Pancreas (tissue), 10 donors: ENCODE measurements around the gene ELOF1. TPM values are rescaled to one million over a fixed set of nuclear protein-coding genes. Genes with fewer than 3 reads are reported as not detected.

ENCODE experiments used
- ATAC-seq, 4 donors: fragments of 200-7000 bp; cut with Tn5 transposase; one replicate each; pipeline versions ENCODE4 v1.8.0 to v1.9.1; 2020; ENCODE audit warnings: mild to moderate bottlenecking in 4 of 4, moderate library complexity in 4 of 4
- DNase-seq, 6 donors: peaks; one replicate each; pipeline ENCODE4 v3.0.0-alpha.2; 2020
- FAIRE-seq: peaks from 2 replicates; lab custom pipeline; 2012; peaks lifted over from hg19 to GRCh38; lab: Jason Lieb, UNC
- H3K27ac ChIP-seq, 4 donors: fragments of 200-600 bp; sonication (generic); 1 replicate in 3 of 4; 2 replicates in 1 of 4; pipeline versions ENCODE4 v1.5.0 to v1.8.0; 2020
- H3K27me3 ChIP-seq, 4 donors: fragments of 200-600 bp; one replicate each; pipeline ENCODE4 v1.8.0; 2021
- H3K36me3 ChIP-seq, 3 donors: fragments of 200-600 bp; sonication (generic) in 1 of 3; one replicate each; pipeline versions ENCODE4 v1.5.0 to v1.8.0; 2020 to 2021
- H3K4me1 ChIP-seq, 3 donors: fragments of 200-600 bp; one replicate each; pipeline ENCODE4 v1.8.0; 2021
- H3K4me3 ChIP-seq, 4 donors: fragments of 200-600 bp; sonication (generic) in 2 of 4; one replicate each; pipeline versions ENCODE4 v1.5.0 to v1.8.0; 2020 to 2021
- H3K9me3 ChIP-seq, 4 donors: fragments of 200-600 bp; one replicate each; pipeline ENCODE4 v1.8.0; 2021
- CTCF ChIP-seq, 4 donors: fragments of 200-600 bp; sonication (generic) in 3 of 4; IDR thresholded peaks; one replicate each; pipeline versions ENCODE4 v1.5.0 to v1.8.0; 2021; ENCODE audit warnings: antibody characterized with exemption in 4 of 4
- WGBS, 2 donors: extraction: QIAGEN DNeasy Blood & Tissue Kit; methylation state at CpG; one replicate each; pipeline ENCODE4 v1.1.7; 2013; 5-methylcytosine and 5-hydroxymethylcytosine counted together
- intact Hi-C, 3 donors: fragments of 100-400 bp; cut with DNase I; formaldehyde crosslinking; loops; one replicate each; pipeline versions ENCODE4 v1.11.1 to v1.14.2; 2022
- polyA plus RNA-seq, 2 donors: library from polyadenylated mRNA; stranded (reverse); fragments of 200-250 nt; gene quantifications; one replicate each; pipeline ENCODE4 v1.2.3, GENCODE V29; 2013
- total RNA-seq, 6 donors: library from RNA; stranded (reverse); fragmentation: NEBNext Ultra II Directional in 4 of 6; extraction: Animal tissue kit (Norgen Biotek cat#: 25700) in 4 of 6; gene quantifications; one replicate each; pipeline versions ENCODE4 v1.2.1 to v1.2.4, GENCODE V29; 2021 to 2023
- donor health status: healthy with polysubstance abuse.
- donor health status: DM: no; HTN: no; CAD: no; lungs with moderate emphysema.
- donor health status: DM: no; HTN: no; CAD: no.
- donor health status: control.
- donor health status: control.
- donor health status: Bipolar disorder and iron deficiency.
- donor health status: DM: yes; HTN: yes; CAD: no.
- donor health status: DM: no; HTN: no; CAD: no.
- donor health status: DM: no; HTN: no; CAD: no.
- donor health status: DM: yes; HTN: yes; CAD: no.

Gene ELOF1
- total and polyA plus RNA-seq, 8 donors = 25.0 to 63.4 (median 33.5) TPM

GRCh38 chr19:11556634-11557420 is 2.2 kb downstream of the ELOF1 start:
- 72 to 73% methylated on average over 4 of the region's 4 CpGs for WGBS, 2 donors
- no peak overlapping the region for H3K27ac ChIP-seq
- DNase-seq (no peak), FAIRE-seq (no peak), ATAC-seq (no peak)
- no peaks in the 10 kb centered on the region for H3K9me3 ChIP-seq
- no peak for TF ChIP-seq CTCF (IDR thresholded peaks at IDR 0.05)
- H3K36me3 ChIP-seq = peaks cover 0 to 11% (median 0%) of the 10 kb centered on the region in 3 donors
- peaks cover 0 to 13% (median 6%) of the 10 kb centered on the region in 3 donors for H3K4me1 ChIP-seq
- intact Hi-C loops = no loop called here
- no peak overlapping the region for H3K4me3 ChIP-seq
- H3K27me3 ChIP-seq = no peaks in the 10 kb centered on the region

DNA sequence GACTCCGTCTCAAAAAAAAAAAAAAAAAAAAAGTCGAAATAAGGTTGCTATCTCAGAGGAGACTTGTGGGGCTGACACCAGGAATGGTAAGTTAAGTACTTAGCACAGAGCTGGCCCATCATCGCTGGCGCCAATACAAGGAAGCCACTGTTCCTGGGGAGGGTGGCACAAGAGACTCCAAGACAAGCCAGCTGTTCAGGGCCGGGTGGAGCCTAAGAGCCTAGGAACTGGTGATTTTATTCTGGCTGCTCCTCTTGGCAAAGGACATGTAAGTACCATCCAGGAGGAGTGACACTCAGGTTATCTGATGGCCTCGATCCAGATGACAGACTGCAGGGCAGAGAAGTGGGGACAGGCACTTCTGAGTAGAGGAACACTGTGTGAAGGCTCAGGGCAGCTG is 3.8 kb downstream of the ELOF1 start:
- no peak overlapping the region for H3K27ac ChIP-seq
- no peak for TF ChIP-seq CTCF (IDR thresholded peaks at IDR 0.05)
- no peaks in the 10 kb centered on the region for H3K9me3 ChIP-seq
- H3K4me1 ChIP-seq = peaks cover 0 to 10% (median 6%) of the 10 kb centered on the region in 3 donors
- ATAC-seq (no peak), DNase-seq (no peak), FAIRE-seq (no peak)
- peaks cover 0 to 11% (median 0%) of the 10 kb centered on the region in 3 donors for H3K36me3 ChIP-seq
- WGBS, 2 donors = 84 to 89% methylated on average over 6 of the region's 6 CpGs
- intact Hi-C loops = no loop called here
- no peak overlapping the region for H3K4me3 ChIP-seq
- H3K27me3 ChIP-seq = no peaks in the 10 kb centered on the region

DNA sequence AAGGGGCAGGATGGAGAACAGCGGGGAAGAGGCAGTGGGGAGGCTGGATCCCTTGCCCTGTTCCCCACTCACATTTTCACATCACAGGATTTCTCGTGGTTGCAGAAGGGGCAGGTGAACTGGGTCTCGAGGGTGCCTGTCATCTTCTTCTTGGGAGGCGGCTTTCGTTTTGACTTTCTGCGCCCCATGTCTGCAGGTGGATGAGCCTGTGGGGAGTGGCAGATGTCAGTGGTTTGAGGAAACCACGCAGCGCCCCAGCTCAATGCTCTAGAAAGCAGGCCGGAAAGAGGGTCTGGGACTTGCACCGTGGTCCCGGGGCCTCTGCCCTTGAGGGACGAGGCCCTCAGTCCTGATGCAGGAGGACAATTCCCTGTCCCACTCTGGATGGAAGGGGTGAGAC is 4.9 kb downstream of the ELOF1 start:
- FAIRE-seq (no peak), DNase-seq (no peak)

DNA sequence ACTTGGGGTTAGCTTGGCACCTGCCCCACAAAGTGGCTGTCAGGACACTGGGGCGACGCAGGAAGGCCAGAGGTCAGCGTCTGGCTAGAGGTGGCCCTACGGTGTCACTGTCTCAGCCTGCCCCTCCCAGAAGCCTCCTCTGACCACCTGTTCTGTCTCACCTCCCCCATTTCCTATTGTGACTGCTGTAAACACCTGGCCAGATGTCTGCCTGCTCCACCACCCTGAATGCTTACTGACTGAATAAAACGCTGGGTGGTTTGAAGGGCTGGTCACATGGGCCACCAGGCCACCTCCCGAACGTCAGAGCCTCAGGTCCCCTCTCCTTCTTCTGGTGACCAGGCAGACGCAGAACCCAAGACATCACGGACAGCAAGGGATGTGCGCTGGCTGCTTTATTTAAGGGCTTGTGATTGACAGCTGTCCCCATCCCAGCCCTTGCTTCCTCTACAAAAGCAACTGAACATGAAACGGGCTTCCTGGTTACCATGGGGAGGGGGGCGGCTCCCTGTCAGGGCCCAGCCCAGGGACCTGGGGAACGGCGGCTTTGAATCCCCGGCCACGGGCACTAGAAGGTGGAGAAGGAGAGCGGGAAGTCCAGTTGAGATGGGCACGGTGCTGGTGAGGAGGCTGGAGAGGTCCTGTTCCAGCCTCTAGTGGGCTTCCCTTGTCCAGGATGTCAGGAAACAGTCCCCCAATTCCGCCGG is 6.2 kb downstream of the ELOF1 start:
- no peak for FAIRE-seq
- intact Hi-C loops = no loop called here

More for the DNA sequence above, 4.9 kb downstream of the ELOF1 start:
- Histone ChIP-seq H3K27ac (no peak overlapping the region), H3K36me3 (peaks cover 0 to 11% (median 0%) of the 10 kb centered on the region in 3 donors), H3K4me1 (peaks cover 0 to 6% (median 5%) of the 10 kb centered on the region in 3 donors), H3K27me3 (no peaks in the 10 kb centered on the region), H3K9me3 (no peaks in the 10 kb centered on the region), H3K4me3 (no peak overlapping the region)
- TF ChIP-seq CTCF (IDR thresholded peaks at IDR 0.05) = no peak
- intact Hi-C loops = no loop called here
- 88 to 92% methylated on average over 12 of the region's 12 CpGs for WGBS, 2 donors
- ATAC-seq = no peak

More for the DNA sequence above, 6.2 kb downstream of the ELOF1 start:
- Histone ChIP-seq H3K36me3 (peaks cover 0 to 11% (median 0%) of the 10 kb centered on the region in 3 donors), H3K9me3 (no peaks in the 10 kb centered on the region), H3K27me3 (no peaks in the 10 kb centered on the region), H3K4me3 (no peak overlapping the region), H3K27ac (no peak overlapping the region), H3K4me1 (peaks cover 0 to 2% (median 0%) of the 10 kb centered on the region in 3 donors)
- no peak for TF ChIP-seq CTCF (IDR thresholded peaks at IDR 0.05)
- 84 to 85% methylated on average over 16 to 20 of the region's 20 CpGs for WGBS, 2 donors
- ATAC-seq (no peak), DNase-seq (no peak)
